NOMO-1 treated with dmso at 0.1 percent for 144 hours (cell line): Measurements from ENCODE around the gene MYH11.

Source experiments
- DNase-seq: peaks from one replicate; lab custom pipeline; 2025; ENCODE audit not compliant: unreplicated experiment; lab: John Stamatoyannopoulos, UW

MYH11 gene

GRCh38 chr16:15856901-15857698, at the start of gene MYH11:
Gene MYH11 (minus strand): TSS chr16:15857028. CDS start chr16:15838252, 18,776 bp downstream.
- DNase-seq: no peak

DNA sequence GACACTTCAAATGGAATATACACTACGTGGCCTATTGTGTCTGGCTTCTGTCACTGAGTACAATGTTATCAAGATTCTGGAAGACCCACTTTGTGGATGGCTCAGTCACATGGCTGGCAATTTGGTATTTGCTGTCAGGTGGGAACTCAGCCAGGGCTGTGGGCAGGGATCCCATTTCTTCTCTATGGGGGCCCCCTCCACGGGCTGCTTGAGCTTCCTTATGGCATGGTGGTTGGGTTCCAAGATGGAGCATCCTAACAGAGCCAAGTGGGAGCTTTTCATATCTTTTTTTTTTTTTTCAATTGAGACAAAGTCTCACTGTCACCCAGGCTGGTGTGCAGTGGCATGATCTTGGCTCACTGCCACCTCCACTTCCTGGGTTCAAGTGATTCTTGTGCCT, 49.6 kb upstream of the MYH11 start:
- DNase-seq: no peak

DNA sequence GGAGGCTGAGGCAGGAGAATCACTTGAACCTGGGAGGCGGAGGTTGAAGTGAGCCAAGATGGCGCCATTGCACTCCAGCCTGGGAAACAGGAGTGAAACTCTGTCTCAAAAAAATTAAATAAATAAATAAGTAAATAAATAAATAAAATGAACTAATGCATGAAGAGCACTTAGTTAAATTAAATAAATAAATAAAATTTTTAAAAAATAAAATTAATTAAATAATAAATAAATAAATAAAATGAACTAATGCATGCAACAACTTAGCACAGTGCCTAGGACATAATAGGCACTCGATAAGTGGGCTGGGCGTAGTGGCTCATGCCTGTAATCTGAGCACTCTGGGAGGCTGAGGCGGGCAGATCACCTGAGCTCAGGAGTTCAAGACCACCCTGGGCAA, 47.1 kb upstream of the MYH11 start:
- DNase-seq: no peak

DNA sequence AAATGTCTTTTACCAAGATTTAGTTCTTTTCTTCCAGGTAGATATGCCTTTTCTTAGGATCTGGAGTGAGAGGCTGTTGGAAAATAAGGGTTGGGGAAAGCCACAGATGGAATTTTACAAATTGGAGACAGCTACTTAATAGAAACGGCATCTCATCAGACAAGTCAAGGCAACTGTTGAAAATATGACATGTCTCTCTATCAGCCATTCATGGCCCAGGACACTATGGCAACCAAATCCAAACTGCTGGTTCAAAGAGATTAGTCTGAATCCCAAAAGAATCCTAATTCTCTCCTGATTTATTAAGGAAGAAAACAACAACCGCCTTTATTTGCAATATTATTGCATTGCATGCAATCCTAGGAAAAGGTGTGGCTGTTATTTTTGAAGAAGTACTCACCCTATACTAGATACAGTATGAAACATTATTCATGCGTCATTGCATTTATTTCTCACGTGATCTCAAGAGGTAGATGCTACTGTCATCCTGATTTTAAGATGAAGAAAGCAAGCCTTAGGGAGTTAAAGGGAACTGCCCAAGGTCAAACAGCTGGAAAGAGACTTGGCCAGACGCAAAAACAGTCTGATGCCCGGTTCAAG, 44.2 kb upstream of the MYH11 start:
- DNase-seq: no peak

DNA sequence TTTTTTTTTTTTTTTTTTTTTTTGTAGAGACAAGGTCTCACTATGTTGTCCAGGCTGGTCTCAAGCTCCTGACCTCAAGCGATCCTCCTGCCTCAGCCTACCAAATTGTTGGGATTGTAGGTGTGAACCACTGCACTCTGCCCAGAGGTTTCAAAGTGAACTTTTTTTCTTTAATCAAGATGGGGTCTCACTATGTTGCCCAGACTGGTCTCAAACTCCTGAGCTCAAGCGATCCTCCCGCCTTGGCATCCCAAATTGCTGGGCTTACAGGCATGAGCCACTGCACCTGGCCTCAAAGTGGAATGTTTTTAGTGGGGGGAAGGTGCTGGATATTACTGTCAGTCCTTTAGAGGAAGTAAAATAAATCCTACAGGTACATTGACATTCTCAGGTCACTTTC, 43.5 kb upstream of the MYH11 start:
- DNase-seq: no peak

DNA sequence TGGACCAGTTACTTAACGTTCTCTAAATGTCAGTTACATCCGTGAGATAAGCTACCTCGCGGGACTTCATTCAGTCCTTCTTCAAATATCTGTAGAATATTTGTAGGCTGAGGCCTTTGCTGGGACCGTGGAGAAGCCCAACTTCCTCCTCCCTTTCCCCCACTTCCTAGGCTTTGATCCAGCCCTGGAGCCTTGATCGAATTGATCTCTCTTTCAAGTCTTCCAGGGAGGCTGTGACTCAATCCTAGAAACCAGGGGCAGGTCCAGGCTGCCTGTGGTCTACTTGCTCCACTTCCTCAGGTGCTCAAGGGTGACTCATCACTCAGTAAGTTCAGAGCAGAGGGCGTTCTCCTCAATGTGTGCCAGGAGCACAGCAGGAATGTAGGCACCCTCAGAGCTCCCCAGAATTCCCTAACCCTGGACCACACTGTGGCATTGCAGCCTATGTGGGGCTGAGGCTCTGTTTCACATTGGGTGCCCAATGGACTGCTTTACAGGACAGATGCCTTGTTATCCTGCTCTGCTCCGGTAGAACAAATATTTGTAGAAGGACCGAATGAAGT, 42.8 kb upstream of the MYH11 start:
- peak; percentile 14 for DNase-seq

DNA sequence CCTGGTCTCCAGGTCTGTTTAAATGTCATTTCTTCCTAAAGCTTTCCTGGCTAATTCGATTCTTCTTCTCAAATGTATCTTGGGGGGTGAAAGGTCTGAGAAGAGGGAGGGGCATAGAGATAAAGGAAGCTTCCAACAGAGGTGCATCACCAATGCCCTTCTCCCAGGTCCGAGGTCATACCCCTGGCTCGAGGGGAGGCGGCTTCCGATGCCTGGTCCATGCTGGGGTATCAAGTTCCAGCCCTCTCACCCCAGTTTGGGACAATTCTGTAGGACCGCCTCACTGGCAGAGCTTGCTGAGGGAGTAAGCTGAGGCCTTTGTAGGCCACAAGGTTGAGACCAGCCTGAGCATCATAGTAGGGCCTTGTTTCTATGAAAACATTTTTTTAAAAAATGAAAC, 41.8 kb upstream of the MYH11 start:
- no peak for DNase-seq

GRCh38 chr16:15897834-15898254, 41.0 kb upstream of the MYH11 start:
- peak; percentile 25 for DNase-seq

GRCh38 chr16:15897121-15897780, 40.4 kb upstream of the MYH11 start:
- DNase-seq: no peak

GRCh38 chr16:15894571-15895374, 37.9 kb upstream of the MYH11 start:
- DNase-seq: no peak

DNA sequence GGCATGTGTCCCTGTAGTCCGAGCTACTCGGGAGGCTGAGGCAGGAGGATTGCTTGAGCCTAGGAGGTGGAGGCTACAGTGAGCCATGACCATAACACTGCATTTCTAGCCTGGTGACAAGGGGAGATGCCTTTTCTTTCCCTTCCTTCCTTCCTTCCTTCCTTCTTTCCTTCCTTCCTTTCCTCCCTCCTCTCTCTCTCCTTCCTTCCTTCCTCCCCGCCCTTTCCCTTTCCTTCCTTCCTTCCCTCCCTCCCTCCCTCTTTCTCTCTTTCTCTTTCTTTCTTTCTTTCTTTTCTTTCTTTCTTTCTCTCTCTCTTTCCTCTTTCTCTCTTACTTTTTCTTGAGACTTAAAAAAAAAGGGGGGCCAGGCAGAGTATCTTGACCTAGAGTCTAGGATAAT, 34.7 kb upstream of the MYH11 start:
- DNase-seq: no peak

- DNase-seq: peak; percentile 96
Measured at GRCh38 chr16:15888072-15888976, 31.5 kb upstream of the MYH11 start, which contains the start of gene CEP20. Gene CEP20 (minus strand): TSS chr16:15888603. CDS start chr16:15888585, 18 bp downstream.

DNA sequence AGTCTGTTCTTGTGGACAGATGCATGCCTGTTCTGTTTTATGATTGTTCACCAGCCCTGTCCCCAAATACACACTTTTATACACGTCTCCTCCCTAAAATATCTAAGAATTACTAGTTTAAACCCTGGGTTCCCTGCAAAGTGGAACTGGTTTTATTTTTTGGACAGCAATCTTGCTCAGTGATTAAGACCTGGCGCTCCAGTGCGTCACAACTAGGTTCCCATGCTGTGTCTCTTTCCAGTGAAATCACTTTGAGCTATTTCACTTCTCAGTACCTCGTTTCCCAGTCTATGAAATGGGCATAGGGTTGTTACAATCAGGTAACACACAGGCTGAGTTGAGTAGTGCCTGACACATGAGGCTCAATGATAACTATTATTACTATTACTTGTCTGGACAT, 30.5 kb upstream of the MYH11 start:
- DNase-seq: no peak

GRCh38 chr16:15886078-15886477, 29.2 kb upstream of the MYH11 start:
- DNase-seq: no peak

DNA sequence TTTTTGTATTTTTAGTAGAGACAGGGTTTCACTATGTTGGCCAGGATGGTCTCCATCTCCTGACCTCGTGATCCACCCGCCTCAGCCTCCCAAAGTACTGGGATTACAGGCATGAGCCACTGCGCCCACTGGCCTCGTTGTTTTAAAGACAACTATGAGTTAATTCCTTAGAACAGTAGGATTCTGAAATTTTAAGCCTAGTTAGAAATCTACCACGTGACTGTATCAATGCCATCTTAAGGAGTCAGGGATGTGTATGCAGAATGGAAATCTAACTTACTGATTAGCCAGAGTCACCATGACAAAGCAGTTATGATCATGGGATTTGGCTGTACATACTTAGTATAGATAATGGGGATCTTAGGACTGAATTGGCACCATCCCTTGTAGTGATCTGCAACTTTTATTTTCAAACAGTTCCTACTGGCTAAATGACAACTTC, 28.8 kb upstream of the MYH11 start:
- DNase-seq: no peak

DNA sequence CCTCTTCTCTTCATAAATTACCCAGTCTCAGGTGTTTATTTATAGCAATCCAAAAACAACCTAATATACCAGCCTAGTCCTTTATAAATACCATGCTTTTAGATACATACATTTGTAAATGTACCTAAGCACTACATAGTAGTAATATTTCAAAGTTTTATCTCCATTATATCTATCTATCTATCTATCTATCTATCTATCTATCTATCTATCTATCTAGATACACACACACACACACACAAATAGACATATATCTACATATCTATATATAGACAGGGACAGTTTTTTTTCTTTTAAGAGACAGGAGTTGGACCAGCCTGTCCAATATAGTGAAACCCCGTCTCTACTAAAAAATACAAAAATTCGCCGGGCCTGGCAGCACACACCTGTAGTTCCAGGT, 25.7 kb upstream of the MYH11 start:
- DNase-seq: no peak

GRCh38 chr16:15881794-15882379, 25.1 kb upstream of the MYH11 start:
- DNase-seq: no peak

DNA sequence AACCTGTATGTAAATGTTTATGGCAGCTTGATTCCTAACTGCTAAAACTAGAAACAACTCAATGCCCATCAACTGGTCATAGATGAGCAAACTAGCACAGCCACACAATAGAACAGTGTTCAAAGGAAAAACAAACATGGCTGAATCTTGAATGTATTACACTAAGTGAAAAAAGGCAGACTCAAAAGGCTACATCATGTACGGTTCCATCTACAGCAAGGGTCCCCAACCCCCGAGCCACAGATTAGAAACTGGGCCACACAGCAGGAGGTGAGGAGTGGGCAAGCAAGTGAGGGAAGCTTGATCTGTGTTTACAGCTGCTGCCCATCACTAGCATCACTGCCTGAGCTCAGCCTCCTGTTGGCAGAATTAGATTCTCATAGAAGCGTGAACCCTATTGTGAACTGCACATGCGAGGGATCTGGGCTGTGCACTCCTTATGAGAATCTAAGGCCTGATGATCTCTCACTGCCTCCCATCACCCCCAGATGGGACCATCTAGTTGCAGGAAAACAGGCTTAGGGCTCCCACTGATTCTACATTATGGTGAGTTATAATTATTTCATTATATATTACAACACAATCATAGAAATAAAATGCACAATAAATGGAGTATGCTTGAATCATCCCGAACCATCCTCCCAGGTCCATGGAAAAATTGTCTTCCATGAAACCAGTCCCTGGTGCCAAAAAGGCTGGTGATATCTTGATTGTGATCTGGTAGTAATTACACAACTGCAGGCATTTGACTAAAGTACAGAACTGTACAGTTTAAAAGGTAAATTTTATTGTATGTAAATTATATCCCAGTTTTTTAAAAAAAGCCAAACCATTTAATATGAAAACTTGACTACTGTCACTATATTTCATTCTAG, 23.8 kb upstream of the MYH11 start:
- no peak for DNase-seq
